ENCODE measurements around the gene LIMK2. TPM values are rescaled to one million over a fixed set of nuclear protein-coding genes. Genes with fewer than 3 reads are reported as not detected.
A peak's percentile ranks its signal among the peaks of the same experiment; 100 is the strongest.

The LIMK2 gene
- total RNA-seq, 4 donors from 2014 or later: 50.0 to 67.2 (median 56.9) TPM

DNA sequence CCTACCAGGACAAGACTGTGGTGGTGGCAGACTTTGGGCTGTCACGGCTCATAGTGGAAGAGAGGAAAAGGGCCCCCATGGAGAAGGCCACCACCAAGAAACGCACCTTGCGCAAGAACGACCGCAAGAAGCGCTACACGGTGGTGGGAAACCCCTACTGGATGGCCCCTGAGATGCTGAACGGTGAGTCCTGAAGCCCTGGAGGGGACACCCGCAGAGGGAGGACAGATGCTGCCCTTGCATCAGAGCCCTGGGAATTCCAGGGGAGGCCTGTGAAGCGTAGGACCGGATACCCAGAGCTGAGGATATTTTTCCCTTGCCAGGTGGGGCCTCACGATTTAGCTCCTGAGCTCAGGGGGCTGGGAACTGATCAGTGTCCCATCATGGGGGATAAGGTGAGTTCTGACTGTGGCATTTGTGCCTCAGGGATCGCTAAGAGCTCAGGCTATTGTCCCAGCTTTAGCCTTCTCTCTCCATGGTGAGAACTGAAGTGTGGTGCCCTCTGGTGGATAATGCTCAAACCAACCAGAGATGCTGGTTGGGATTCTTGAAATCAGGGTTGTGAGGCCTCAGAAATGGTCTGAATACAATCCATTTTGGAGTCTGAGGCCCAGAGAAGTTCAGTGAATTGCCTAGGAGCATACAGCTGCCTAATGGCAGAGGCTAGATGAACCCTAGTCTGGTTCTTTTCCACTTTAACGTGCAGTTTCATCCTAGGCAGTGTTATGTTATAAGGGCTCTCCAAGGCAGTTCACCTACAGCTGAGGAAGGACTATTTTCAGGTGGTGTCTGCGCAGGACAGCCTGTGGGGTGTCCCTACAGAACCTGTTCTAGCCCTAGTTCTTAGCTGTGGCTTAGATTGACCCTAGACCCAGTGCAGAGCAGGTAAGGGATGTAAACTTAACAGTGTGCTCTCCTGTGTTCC lies 60.7 kb downstream of the LIMK2 start:
- Histone ChIP-seq H3K4me1 (peaks cover 0 to 6% (median 0%) of the 10 kb centered on the region in 4 donors), H3K36me3 (peaks cover 0 to 83% (median 6%) of the 10 kb centered on the region in 3 donors), H3K27ac (peak overlapping the region in 3 of 4 donors; percentile 19 to 63 (median 30)), H3K9me3 (no peaks in the 10 kb centered on the region), H3K27me3 (no peaks in the 10 kb centered on the region), H3K4me3 (no peak overlapping the region)
- peak in 1 of 2 donors; percentile 78 for DNase-seq (ENCODE audit: low spot score in 2 of 2)
- peak; percentile 60 to 82 (median 71) for TF ChIP-seq CTCF (IDR thresholded peaks at IDR 0.05)
- peak in 1 of 2 donors; percentile 41 for TF ChIP-seq EP300 (IDR thresholded peaks at IDR 0.05)
- no peak for TF ChIP-seq POLR2A (IDR thresholded peaks at IDR 0.05)
- 67 to 73% methylated on average over 15 of the region's 15 CpGs for WGBS, 2 donors

DNA sequence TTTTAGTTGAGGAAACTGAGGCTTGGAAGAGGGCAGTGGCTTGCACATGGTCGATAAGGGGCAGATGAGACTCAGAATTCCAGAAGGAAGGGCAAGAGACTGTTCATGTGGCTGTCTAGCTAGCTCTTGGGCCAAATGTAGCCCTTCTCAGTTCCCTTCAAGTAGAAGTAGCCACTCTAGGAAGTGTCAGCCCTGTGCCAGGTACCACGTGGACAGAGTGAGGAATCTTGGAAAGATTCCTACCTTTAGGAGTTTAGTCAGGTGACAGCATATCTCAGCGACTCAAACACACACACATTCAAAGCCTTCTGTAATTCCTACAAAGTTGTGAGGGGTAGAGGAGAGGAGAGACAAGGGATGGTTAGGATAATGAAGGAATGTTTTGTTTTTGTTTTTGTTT lies 61.9 kb downstream of the LIMK2 start:
- Histone ChIP-seq H3K27me3 (no peaks in the 10 kb centered on the region), H3K4me1 (peaks cover 0 to 12% (median 0%) of the 10 kb centered on the region in 4 donors), H3K4me3 (no peak overlapping the region), H3K36me3 (peaks cover 0 to 84% (median 6%) of the 10 kb centered on the region in 3 donors), H3K9me3 (no peaks in the 10 kb centered on the region), H3K27ac (peak overlapping the region in 1 of 4 donors; percentile 34)
- WGBS, 2 donors: 81 to 93% methylated on average over 3 of the region's 3 CpGs
- TF ChIP-seq POLR2A (IDR thresholded peaks at IDR 0.05): no peak
- no peak for TF ChIP-seq CTCF (IDR thresholded peaks at IDR 0.05)
- TF ChIP-seq EP300 (IDR thresholded peaks at IDR 0.05): no peak
- DNase-seq (ENCODE audit: low spot score in 2 of 2): no peak

DNA sequence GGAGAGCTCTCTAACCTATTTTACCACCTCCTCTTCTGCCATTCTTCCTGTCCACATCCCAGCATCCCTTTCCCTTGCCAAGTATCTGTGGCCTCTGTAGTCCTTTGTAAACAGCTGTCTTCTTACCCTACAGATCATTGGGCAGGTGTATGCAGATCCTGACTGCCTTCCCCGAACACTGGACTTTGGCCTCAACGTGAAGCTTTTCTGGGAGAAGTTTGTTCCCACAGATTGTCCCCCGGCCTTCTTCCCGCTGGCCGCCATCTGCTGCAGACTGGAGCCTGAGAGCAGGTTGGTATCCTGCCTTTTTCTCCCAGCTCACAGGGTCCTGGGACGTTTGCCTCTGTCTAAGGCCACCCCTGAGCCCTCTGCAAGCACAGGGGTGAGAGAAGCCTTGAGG lies 62.9 kb downstream of the LIMK2 start:
- DNase-seq (ENCODE audit: low spot score in 2 of 2): no peak
- no peak overlapping the region for H3K4me3 ChIP-seq
- peak overlapping the region in 1 of 4 donors; percentile 34 for H3K27ac ChIP-seq
- TF ChIP-seq POLR2A (IDR thresholded peaks at IDR 0.05) (no peak), CTCF (IDR thresholded peaks at IDR 0.05) (no peak), EP300 (IDR thresholded peaks at IDR 0.05) (no peak)
- WGBS, 2 donors: 87 to 90% methylated on average over 6 of the region's 6 CpGs
- H3K9me3 ChIP-seq: no peaks in the 10 kb centered on the region
- H3K27me3 ChIP-seq: no peaks in the 10 kb centered on the region
- peaks cover 0 to 14% (median 0%) of the 10 kb centered on the region in 4 donors for H3K4me1 ChIP-seq
- peaks cover 0 to 84% (median 6%) of the 10 kb centered on the region in 3 donors for H3K36me3 ChIP-seq

- TF ChIP-seq EP300 (IDR thresholded peaks at IDR 0.05) (no peak), CTCF (IDR thresholded peaks at IDR 0.05) (no peak), POLR2A (IDR thresholded peaks at IDR 0.05) (no peak)
- Histone ChIP-seq H3K27ac (no peak overlapping the region), H3K9me3 (no peaks in the 10 kb centered on the region), H3K4me3 (no peak overlapping the region), H3K27me3 (no peaks in the 10 kb centered on the region), H3K36me3 (peaks cover 0 to 84% (median 8%) of the 10 kb centered on the region in 3 donors), H3K4me1 (peaks cover 0 to 14% (median 0%) of the 10 kb centered on the region in 4 donors)
- 93 to 95% methylated on average over 4 to 5 of the region's 5 CpGs for WGBS, 2 donors
- DNase-seq (ENCODE audit: low spot score in 2 of 2): no peak
Observed at GRCh38 chr22:31275576-31275975, 63.5 kb downstream of the LIMK2 start.
